Lung (tissue), 12 donors: ENCODE data around the gene CPAMD8. TPM values are rescaled to one million over a fixed set of nuclear protein-coding genes. Genes with fewer than 3 reads are reported as not detected.

Source experiments
- ATAC-seq: fragments of 200-7000 bp; cut with Tn5 transposase; one replicate; pipeline ENCODE4 v1.9.1; 2020; ENCODE audit warnings: moderate number of reproducible peaks; ENCODE audit not compliant: insufficient read depth, low FRiP score
- DNase-seq, 3 donors: peaks; one replicate each; pipeline ENCODE4 v3.0.0-alpha.2; 2013 to 2017
- H3K27ac ChIP-seq, 2 donors: one replicate each; pipeline ENCODE4 v1.5.1; 2013; ENCODE audit warnings: mild to moderate bottlenecking in 2 of 2, moderate library complexity in 2 of 2, control low read depth in 1 of 2, inconsistent platforms in 1 of 2, low read depth in 1 of 2, low read length in 1 of 2
- H3K27me3 ChIP-seq, 3 donors: one replicate each; pipeline ENCODE4 v1.5.1; 2013; ENCODE audit warnings: low read length in 2 of 3; ENCODE audit not compliant: control insufficient read depth in 3 of 3, insufficient read depth in 3 of 3
- H3K36me3 ChIP-seq, 4 donors: one replicate each; pipeline ENCODE4 v1.5.1; 2013; ENCODE audit warnings: low read length in 4 of 4, mild to moderate bottlenecking in 1 of 4, moderate library complexity in 1 of 4; ENCODE audit not compliant: control insufficient read depth in 4 of 4, insufficient read depth in 4 of 4
- H3K4me1 ChIP-seq, 5 donors: one replicate each; pipeline ENCODE4 v1.5.1; 2013; ENCODE audit warnings: low read length in 5 of 5, mild to moderate bottlenecking in 2 of 5, moderate library complexity in 1 of 5; ENCODE audit not compliant: control insufficient read depth in 5 of 5, insufficient read depth in 5 of 5
- H3K4me3 ChIP-seq: one replicate; pipeline ENCODE4 v1.5.1; 2013; ENCODE audit warnings: mild to moderate bottlenecking, control low read depth, moderate library complexity
- H3K9ac ChIP-seq, 2 donors: one replicate each; pipeline ENCODE4 v1.5.1; 2013; ENCODE audit warnings: low read length in 2 of 2, control low read depth in 1 of 2; ENCODE audit not compliant: insufficient read depth in 1 of 2
- H3K9me3 ChIP-seq, 4 donors: one replicate each; pipeline ENCODE4 v1.5.1; 2013; ENCODE audit warnings: low read length in 3 of 4, mild to moderate bottlenecking in 1 of 4, moderate library complexity in 1 of 4; ENCODE audit not compliant: control insufficient read depth in 4 of 4, insufficient read depth in 3 of 4
- WGBS, 2 donors: extraction: QIAGEN DNeasy Blood & Tissue Kit; methylation state at CpG; one replicate each; pipeline ENCODE4 v1.1.7; 2013; 5-methylcytosine and 5-hydroxymethylcytosine counted together
- polyA plus RNA-seq, 2 donors: library from polyadenylated mRNA; stranded (reverse); fragments of 200-250 nt; gene quantifications; one replicate each; pipeline ENCODE4 v1.2.1, GENCODE V29; 2013
- total RNA-seq, 2 donors: library from RNA; depleted of rRNA in 1 of 2; stranded (reverse); fragments of >200 nt in 1 of 2; gene quantifications; one replicate each; pipeline ENCODE4 v1.2.1, GENCODE V29; 2014 to 2021
- TF ChIP-seq, protein P1 (sequence below): IDR thresholded peaks from 2 replicates; pipeline ENCODE4 v1.5.1; 2012; ENCODE audit warnings: mild to moderate bottlenecking; ENCODE audit errors: control extremely low read depth, extremely low read depth
- donor health status: control.
- donor health status: control.
- donor health status: Bipolar disorder and iron deficiency.
- donor health status: healthy.
- donor health status: DM: yes; HTN: yes; CAD: no.

The CPAMD8 gene
- total and polyA plus RNA-seq, 4 donors = 9.6 to 143 (median 31.4) TPM

DNA sequence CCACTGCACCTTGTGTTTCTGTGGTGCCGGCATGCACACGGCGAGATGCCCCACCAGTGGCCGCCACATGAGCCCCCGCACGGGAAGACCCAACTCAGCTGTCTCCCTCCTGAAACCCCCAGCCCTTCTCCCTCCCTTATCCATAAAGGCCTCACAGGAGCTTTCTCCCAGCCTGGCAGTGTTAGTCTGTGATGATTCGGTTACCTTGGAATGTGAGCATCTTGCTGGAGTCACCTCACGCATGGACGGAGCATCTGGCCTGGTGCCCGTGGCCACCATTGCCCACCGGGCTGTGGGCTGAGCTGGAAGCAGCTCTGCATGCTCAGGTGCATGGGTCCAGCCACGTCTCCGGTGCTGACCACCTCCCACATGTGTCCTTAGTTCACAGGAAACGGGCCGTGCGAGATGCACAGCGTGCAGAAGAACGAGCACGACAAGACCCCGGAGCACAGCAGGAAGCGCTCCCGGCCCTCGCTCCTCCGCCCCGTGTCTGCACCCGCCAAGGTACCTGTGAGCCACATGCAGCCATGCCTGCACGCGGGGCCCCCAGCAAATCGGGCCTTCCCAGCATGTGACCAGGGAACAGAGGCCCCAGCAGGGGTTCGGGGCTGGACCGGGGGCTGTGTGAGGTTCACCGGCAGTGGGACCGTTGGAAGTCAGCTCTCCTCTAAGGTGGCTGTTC is 175.4 kb downstream of the CPAMD8 start:
- peaks cover 31 to 59% (median 43%) of the 10 kb centered on the region in 4 donors for H3K36me3 ChIP-seq
- WGBS, 2 donors = 95 to 97% methylated on average over 33 of the region's 33 CpGs

DNA sequence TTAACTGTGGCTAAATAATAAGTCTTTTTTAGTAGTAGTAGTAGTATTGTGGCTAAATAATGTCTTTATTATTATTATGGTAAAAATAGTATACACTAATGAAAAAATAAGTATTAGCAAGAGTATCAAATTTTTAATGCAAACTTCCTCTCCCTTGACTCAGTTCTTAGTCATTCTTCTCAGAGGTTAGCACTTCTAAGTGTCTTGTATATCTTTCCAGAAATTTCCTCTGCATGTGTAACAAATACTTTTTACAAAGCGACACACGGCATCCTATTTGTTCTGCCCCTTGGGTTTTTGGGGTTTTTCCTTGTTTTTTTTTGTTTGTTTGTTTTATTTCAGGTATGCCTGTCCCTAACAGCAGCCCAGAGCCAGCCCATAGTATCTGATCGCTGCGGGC is 176.5 kb downstream of the CPAMD8 start:
- Histone ChIP-seq H3K4me3 (no peak overlapping the region), H3K9ac (no peak overlapping the region), H3K9me3 (no peaks in the 10 kb centered on the region), H3K36me3 (peaks cover 35 to 59% (median 44%) of the 10 kb centered on the region in 4 donors), H3K27ac (no peak overlapping the region), H3K27me3 (no peaks in the 10 kb centered on the region), H3K4me1 (no peaks in the 10 kb centered on the region)
- WGBS, 2 donors = 97 to 98% methylated on average over 4 of the region's 4 CpGs
- ATAC-seq (no peak), DNase-seq (no peak)
- TF ChIP-seq, protein P1, sequence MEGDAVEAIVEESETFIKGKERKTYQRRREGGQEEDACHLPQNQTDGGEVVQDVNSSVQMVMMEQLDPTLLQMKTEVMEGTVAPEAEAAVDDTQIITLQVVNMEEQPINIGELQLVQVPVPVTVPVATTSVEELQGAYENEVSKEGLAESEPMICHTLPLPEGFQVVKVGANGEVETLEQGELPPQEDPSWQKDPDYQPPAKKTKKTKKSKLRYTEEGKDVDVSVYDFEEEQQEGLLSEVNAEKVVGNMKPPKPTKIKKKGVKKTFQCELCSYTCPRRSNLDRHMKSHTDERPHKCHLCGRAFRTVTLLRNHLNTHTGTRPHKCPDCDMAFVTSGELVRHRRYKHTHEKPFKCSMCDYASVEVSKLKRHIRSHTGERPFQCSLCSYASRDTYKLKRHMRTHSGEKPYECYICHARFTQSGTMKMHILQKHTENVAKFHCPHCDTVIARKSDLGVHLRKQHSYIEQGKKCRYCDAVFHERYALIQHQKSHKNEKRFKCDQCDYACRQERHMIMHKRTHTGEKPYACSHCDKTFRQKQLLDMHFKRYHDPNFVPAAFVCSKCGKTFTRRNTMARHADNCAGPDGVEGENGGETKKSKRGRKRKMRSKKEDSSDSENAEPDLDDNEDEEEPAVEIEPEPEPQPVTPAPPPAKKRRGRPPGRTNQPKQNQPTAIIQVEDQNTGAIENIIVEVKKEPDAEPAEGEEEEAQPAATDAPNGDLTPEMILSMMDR = no peak

More for the DNA sequence above, 175.4 kb downstream of the CPAMD8 start:
- Histone ChIP-seq H3K4me3 (no peak overlapping the region), H3K27me3 (no peaks in the 10 kb centered on the region), H3K9ac (no peak overlapping the region), H3K9me3 (no peaks in the 10 kb centered on the region), H3K4me1 (no peaks in the 10 kb centered on the region), H3K27ac (no peak overlapping the region)
- ATAC-seq = no peak
- DNase-seq = no peak
- TF ChIP-seq, protein P1 = no peak

DNA sequence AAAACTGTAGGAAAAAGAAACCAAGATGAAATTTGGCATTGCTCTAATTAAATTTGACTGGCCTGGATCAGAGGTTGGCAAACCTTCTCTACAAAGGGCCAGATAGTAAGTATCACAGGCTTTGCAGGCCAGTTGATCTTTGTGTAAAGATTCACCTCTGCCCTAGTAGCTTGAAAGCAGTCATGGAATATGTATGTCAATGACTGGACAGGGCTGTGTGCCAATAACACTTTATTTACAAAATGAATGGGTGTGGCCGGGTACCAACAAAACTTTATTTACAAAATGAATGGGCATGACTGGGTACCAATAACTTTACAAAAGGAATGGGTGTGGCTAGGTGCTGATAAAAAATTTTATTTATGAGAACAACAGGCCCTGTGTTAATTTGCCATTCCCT is 177.4 kb downstream of the CPAMD8 start:
- TF ChIP-seq, protein P1 = no peak
- H3K36me3 ChIP-seq = peaks cover 35 to 58% (median 41%) of the 10 kb centered on the region in 4 donors
- H3K27ac ChIP-seq = no peak overlapping the region
- no peaks in the 10 kb centered on the region for H3K4me1 ChIP-seq
- DNase-seq (no peak), ATAC-seq (no peak)
- H3K4me3 ChIP-seq = no peak overlapping the region
- no peak overlapping the region for H3K9ac ChIP-seq
- no peaks in the 10 kb centered on the region for H3K9me3 ChIP-seq
- WGBS, 2 donors = 63 to 76% methylated on average over 1 of the region's 1 CpG
- no peaks in the 10 kb centered on the region for H3K27me3 ChIP-seq
